Umbilical cord (tissue), 2 donors: ENCODE results near the gene ASCL5. TPM values are rescaled to one million over a fixed set of nuclear protein-coding genes. Genes with fewer than 3 reads are reported as not detected.
A peak's percentile ranks its signal among the peaks of the same experiment; 100 is the strongest.

Experiments
- DNase-seq: peaks from one replicate; pipeline ENCODE4 v3.0.0-alpha.2; 2015; ENCODE audit warnings: low spot score
- total RNA-seq: library from RNA; depleted of rRNA; stranded (reverse); fragments of >200 nt; gene quantifications from one replicate; pipeline ENCODE4 v1.2.3, GENCODE V29; 2014; ENCODE audit warnings: low replicate concordance; ENCODE audit not compliant: insufficient read depth

Gene ASCL5
- total RNA-seq, 1 donor from 2014 or later, result not detected

DNA sequence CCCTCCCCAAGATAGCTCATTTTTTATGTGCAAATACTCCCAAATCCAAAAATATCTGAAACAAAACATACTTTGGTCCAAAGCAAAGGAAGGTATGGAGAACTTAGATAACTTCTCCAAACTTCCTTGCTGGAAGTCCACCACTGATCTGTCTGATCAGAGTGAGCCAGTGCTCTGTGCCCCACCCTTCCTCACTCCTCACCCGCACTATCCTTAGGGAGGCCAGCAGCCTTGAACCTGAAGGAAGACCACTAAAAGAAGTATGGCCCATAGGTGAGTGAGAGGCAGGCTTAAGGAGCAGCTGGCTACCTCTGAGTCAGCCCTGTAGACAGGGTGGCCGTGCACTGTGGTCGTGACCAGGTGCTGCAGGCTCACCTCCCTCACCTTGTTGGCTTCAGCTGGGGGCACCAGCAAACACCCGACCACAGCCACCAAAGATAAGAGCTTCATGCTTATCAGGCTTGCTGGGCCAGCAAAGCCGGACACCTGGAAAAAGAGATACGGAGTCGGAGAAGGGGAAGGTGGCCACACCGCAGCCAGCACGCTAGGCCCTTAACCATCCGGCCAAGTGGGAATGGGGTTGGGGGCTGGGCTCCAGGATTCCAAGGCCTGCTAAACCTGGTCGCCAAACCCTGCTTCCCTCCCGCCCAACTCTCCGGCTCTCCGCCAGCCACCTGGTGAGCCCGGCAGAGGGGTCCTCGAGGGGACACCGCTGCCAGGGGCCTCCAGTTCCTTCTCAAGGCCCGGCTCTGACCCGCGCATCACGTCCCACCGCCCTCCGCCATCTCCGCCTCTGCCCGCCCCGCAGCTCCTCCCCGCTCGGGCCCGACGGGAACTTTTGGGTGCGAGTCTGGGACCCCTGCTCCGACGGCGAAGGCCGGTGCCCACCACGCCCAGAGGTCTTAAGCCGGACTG, 26.7 kb upstream of the ASCL5 start:
- DNase-seq, result no peak

- DNase-seq, result no peak
Measured at GRCh38 chr1:201149400-201149799, 22.4 kb upstream of the ASCL5 start.

GRCh38 chr1:201147396-201148015, 20.5 kb upstream of the ASCL5 start:
- no peak for DNase-seq

- no peak for DNase-seq
Measured at GRCh38 chr1:201146626-201147390, 19.8 kb upstream of the ASCL5 start.

- no peak for DNase-seq
Measured at GRCh38 chr1:201145816-201146215, 18.8 kb upstream of the ASCL5 start.

GRCh38 chr1:201145132-201145531, 18.1 kb upstream of the ASCL5 start:
- DNase-seq, result no peak

DNA sequence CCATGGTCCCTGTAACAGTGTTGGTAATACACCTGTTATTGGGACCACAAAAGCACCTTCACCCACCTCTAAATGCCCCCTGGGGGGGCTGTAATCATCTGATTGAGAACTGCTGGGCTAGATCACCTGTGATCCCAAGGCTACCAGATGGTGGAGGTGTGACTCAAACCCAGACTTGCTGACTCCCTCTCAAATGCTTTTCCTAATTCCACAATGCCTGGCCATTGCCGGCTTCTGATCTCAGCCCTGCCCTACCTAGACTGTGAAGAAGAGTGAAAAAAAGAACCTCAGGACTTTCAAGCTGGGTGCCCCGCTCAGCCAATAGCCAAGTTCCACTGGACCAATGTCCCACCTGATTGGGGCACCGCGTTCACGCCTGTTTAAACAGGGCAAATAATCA, 17.7 kb upstream of the ASCL5 start:
- DNase-seq, result no peak

DNA sequence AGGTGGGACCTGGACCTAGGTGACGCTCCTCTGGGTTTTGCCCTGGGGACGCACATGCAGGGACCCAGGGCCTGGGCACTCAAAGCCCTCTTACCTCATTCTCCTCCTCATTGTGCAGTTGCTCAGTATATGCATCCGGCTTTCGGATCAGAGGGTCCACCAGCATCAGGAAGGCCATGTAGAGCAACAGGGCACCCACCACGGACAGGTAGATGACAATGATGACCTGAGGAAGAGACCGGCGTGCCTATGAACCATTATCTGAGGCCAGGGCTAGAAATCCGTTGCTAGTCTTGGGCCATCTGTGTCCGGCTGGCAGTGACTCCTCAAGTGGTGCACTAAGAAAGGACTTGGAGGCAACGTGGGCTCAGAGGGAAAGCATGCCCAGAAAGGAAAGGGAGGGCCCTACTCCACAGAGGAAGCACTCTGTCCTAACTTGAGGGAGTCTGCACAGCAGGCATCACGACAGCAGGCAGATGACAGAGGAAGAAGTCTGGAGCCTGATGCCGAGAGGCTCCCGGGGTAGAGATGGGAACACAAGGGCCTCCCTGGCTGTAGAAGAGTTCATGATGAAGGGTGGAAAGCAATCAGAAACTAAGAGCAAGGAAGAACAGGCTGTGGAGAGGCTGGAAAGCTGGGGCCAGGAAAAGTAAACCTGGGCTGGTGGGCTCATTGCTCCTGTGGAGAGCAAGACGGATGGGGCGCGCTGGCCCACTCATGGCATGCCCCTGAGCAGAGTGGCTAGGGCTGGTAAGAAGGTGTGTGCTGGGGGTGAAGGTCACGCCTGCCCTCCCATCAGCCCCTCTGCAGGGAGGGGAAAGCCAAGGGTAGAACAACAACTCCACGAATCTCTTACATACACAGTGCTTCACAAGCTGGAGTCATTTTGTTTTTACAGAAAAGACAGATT, 17.0 kb upstream of the ASCL5 start:
- DNase-seq, result no peak

GRCh38 chr1:201142849-201143725, 16.1 kb upstream of the ASCL5 start:
- no peak for DNase-seq

DNA sequence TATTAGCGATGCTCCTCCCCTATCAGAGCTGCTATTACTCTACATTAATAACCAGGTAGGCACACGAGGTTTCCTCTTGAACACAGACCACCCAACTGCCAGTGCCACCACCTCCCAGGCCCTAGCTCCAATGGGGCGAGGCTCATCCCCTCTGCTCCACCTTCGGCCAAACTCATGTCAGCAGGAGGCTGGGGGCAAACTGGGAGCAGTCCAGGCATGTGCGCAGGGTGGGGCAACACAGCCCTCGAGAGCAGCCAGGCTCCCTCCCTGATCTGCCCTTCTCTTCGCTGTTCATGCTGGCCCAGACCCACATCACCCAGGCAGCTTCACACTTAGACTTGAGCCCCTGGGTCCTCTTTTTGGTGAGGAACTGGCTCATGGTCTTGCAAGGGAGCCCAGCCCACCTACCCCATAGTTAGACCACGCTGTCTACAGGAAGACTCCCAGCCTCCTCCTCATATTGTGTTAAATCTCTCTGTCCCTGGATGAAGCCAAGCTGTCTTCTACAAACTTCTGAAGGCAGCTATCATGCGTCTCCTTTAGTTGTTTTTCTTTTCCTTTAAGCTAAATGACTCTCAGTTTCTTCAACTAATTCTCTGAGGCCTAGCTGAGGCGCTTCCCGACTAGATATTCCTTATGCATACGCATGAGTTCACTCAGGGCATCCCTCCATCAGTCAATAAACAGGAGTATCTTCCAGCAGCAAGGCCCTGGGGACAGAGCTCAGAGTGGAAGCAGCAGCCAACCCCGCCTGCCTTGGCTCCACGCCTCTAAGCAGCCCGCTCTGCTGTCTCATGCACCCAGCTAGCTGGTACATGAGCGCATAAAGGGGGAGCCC, 15.2 kb upstream of the ASCL5 start:
- peak; percentile 62 for DNase-seq

DNA sequence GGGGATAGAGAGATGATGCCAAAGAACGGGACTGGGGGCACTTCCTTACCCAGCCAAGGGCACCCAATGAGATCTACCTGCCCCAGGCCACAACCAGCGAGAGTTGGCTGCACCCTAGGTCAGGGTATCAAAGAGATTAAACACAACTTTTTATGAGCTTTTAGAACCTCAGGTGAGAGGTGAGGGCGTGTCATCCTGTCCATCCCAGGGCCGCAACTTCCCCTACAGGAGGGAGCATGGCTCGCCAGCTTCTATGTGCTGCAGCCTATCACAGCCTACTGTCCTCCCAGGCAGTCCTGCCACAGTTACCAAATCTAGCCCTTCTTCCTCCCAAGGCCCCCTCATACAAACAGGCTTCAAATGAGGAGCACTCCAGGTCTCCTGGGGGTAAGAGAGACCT, 14.4 kb upstream of the ASCL5 start:
- DNase-seq, result no peak

- no peak for DNase-seq
Measured at GRCh38 chr1:201140941-201141260, 13.9 kb upstream of the ASCL5 start.

DNA sequence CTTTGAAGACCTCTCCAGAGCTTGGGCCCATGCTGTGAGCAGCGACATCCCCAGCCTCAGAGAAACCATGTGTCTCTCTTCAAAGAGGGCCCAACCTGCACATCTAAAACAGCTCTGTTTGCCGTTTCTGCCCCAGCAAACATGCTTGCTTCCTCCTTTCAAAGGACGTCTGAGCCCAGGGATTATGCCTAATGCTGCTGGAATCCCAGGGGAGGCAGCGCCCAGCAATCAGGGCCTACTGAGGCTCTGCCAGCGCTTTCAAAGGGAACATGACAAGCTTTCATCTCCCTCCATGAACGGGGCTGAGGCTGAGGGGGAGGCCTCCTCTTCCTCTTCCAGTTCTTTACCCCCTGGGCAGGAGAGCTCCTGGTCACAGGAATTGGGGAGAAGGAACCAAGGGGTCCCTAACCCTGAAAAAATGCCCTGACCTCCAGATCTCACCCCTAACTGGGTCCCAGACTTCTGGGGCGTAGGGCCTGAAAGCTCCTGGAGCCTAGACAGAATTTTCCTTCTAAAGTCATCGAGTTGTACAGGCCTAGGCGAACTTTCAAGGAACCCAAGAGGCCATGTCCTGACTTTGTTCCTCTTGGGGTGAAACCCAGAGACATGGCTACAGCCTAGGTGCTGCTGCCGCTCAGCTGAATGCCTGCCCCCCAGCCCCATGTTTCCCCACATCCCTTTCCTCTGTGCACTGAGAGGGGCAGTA, 13.4 kb upstream of the ASCL5 start:
- peak; percentile 95 for DNase-seq

DNA sequence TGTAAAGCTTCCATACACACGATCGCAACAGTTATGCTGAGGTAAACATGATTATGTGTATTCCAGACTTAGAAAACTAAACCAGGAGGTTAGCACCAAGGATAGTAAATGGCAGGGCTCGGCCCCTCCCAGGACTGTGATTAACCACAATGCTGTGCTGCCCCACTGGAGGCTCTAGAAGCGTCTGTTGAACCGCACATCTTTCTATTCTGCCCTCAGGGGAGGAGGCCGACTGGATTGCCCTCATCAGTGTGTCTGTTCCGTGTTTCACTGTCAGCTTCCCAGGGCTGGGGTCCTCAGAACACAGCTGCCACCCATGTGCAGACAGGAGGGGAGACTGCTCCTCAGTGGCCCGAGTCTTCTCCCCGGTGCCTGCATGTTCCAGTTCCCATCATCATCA, 12.8 kb upstream of the ASCL5 start:
- no peak for DNase-seq

GRCh38 chr1:201139306-201139705, 12.3 kb upstream of the ASCL5 start:
- DNase-seq, result no peak

DNA sequence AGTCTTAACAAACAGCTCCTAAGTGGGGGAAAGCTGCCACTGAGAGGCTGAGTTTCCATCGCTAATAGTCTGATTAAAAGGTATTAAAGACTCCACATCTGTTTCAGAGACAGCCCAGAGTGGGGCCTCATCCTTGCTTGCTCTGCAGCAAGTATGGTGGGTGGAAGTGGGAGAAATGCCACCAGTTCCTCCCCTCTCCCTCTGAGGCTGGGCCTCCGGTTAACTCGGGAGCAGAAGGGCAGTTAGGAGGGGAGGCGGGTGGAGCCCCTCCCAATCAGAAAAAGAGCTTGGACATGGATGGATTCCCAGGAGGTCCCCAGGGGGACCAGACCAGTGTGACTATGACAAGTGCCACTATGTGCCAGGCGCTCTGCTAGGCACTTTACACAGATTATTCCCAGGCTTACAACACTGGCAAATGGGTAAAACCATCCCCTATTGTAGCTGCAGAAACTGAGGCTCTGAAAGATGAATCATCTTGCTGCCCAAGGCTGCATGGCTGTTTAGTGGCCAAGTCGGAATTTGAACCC, 11.4 kb upstream of the ASCL5 start:
- DNase-seq, result no peak

DNA sequence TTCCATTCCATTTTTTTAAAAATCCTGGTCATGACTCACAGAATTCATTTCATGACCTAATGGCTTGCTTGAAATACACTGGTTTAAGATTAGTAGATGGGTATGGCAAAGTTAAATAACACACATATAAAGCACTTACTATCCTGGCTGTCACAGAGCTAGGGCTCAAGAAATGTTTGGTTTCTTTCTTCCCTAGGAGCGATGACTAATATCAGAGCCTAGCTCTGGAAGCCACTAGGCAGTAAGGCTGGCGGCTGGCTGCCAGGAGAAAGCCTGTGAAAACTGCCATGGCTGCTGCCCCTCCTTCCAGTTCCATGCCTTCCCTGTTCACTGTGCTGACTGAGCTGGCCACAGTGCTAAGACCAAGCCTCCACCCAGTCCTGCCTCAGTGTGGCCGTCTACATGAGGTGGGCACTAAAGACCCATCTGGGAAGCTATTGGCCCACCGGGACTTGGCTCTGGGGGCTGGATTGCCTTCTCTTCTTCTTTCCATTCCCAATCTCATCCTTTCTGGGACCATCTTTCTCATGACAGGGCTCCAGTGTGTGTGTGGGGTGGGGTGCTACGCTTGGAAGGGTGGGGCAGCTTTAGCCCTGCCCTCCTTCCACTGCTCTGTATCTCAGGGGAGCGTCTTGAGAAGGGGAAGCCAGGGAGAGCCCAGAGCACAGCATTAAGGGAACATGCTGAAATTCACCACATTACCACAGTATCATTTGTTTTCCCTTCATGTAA, 10.8 kb upstream of the ASCL5 start:
- DNase-seq, result peak; percentile 98

DNA sequence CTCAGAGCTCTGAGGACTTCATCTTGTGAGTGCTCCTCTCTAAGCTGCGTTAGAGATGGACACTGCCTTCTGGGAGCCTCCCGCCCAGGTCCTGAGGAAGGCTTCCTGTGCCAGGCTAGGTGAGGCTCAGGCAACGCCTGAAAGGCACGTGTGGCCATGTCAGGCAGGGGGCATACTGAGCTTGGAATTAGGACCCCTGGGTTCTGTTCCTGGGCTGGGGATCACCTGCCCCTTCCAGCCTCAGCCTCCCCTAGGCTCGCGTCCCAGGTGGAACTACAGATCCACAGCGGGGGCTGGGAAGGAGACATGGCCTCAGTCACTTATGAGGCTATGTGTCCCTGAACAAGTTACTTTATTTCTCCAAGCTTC, 10.0 kb upstream of the ASCL5 start:
- DNase-seq, result no peak
